H9 (cell line): ENCODE data around the gene RERE. TPM values are rescaled to one million over a fixed set of nuclear protein-coding genes. Genes with fewer than 3 reads are reported as not detected.

Experiments
- DNase-seq: peaks from one replicate; pipeline ENCODE4 v3.0.0-alpha.2; 2017
- H2AFZ ChIP-seq: one replicate; pipeline ENCODE4 v1.6.1; 2013; ENCODE audit warnings: mild to moderate bottlenecking, low read length, control low read depth, moderate library complexity
- H2AK5ac ChIP-seq: 2 replicates; pipeline ENCODE4 v1.6.1; 2013; ENCODE audit warnings: low read length, control low read depth, mixed read lengths; ENCODE audit not compliant: insufficient read length
- H2BK120ac ChIP-seq: one replicate; pipeline ENCODE4 v1.6.1; 2013; ENCODE audit warnings: low read depth, mild to moderate bottlenecking, low read length, control low read depth, inconsistent platforms; ENCODE audit not compliant: poor library complexity, severe bottlenecking
- H2BK12ac ChIP-seq: 2 replicates; pipeline ENCODE4 v1.6.1; 2013; ENCODE audit warnings: low read length, control low read depth, mixed read lengths, low read depth; ENCODE audit not compliant: insufficient read length
- H2BK15ac ChIP-seq: 2 replicates; pipeline ENCODE4 v1.6.1; 2013; ENCODE audit warnings: low read depth, low read length, control low read depth
- H2BK20ac ChIP-seq: one replicate; pipeline ENCODE4 v1.6.1; 2013; ENCODE audit warnings: low read depth, mild to moderate bottlenecking, low read length, control low read depth, inconsistent platforms; ENCODE audit not compliant: poor library complexity, severe bottlenecking
- H2BK5ac ChIP-seq: 2 replicates; pipeline ENCODE4 v1.6.1; 2013; ENCODE audit warnings: low read length, control low read depth, mixed read lengths; ENCODE audit not compliant: insufficient read length
- H3K14ac ChIP-seq: 2 replicates; pipeline ENCODE4 v1.6.1; 2013; ENCODE audit warnings: low read length, control low read depth; ENCODE audit not compliant: insufficient read depth
- H3K18ac ChIP-seq: 2 replicates; pipeline ENCODE4 v1.6.1; 2013; ENCODE audit warnings: low read depth, mild to moderate bottlenecking, mixed read lengths, low read length, control low read depth; ENCODE audit not compliant: insufficient read length
- H3K23ac ChIP-seq: 2 replicates; pipeline ENCODE4 v1.6.1; 2013; ENCODE audit warnings: low read length, control low read depth, mixed read lengths, low read depth; ENCODE audit not compliant: insufficient read length
- H3K23me2 ChIP-seq: 2 replicates; pipeline ENCODE4 v1.6.1; 2013; ENCODE audit warnings: low read depth, mild to moderate bottlenecking, mixed read lengths, low read length, control low read depth; ENCODE audit not compliant: insufficient read length, poor library complexity, severe bottlenecking
- H3K27ac ChIP-seq: 2 replicates; pipeline ENCODE4 v1.5.1; 2013; ENCODE audit warnings: low read length, control low read depth, mixed read lengths, low read depth; ENCODE audit not compliant: insufficient read length
- H3K27me3 ChIP-seq: 2 replicates; pipeline ENCODE4 v1.6.1; 2013; ENCODE audit warnings: low read length, control low read depth, inconsistent platforms; ENCODE audit not compliant: insufficient read depth
- H3K4ac ChIP-seq: 2 replicates; pipeline ENCODE4 v1.6.1; 2013; ENCODE audit warnings: low read depth, mild to moderate bottlenecking, control low read depth, inconsistent platforms, low read length, moderate library complexity
- H3K4me1 ChIP-seq: 2 replicates; pipeline ENCODE4 v1.6.1; 2013; ENCODE audit warnings: low read length, control low read depth, inconsistent platforms; ENCODE audit not compliant: insufficient read depth
- H3K4me2 ChIP-seq: 2 replicates; pipeline ENCODE4 v1.6.1; 2013; ENCODE audit warnings: low read length, control low read depth, mixed read lengths; ENCODE audit not compliant: insufficient read length, insufficient read depth
- H3K56ac ChIP-seq: 2 replicates; pipeline ENCODE4 v1.6.1; 2013; ENCODE audit warnings: low read depth, mild to moderate bottlenecking, mixed read lengths, low read length, control low read depth; ENCODE audit not compliant: insufficient read length
- H3K79me1 ChIP-seq: 2 replicates; pipeline ENCODE4 v1.6.1; 2013; ENCODE audit warnings: low read depth, mild to moderate bottlenecking, moderate library complexity, low read length, control low read depth, inconsistent platforms; ENCODE audit not compliant: insufficient read depth, poor library complexity, severe bottlenecking
- H3K79me2 ChIP-seq: 2 replicates; pipeline ENCODE4 v1.6.1; 2013; ENCODE audit warnings: low read length, control low read depth, inconsistent platforms; ENCODE audit not compliant: insufficient read depth
- H3K9ac ChIP-seq: 2 replicates; pipeline ENCODE4 v1.6.1; 2013; ENCODE audit warnings: low read length, control low read depth, mixed read lengths; ENCODE audit not compliant: insufficient read length; ENCODE audit errors: extremely low read depth
- H3K9me3 ChIP-seq: one replicate; pipeline ENCODE4 v1.6.1; 2013; ENCODE audit warnings: low read depth, low read length, inconsistent platforms; ENCODE audit not compliant: control insufficient read depth
- H3T11ph ChIP-seq: one replicate; pipeline ENCODE4 v1.6.1; 2013; ENCODE audit warnings: mild to moderate bottlenecking, low read length, control low read depth, inconsistent platforms
- H4K20me1 ChIP-seq: one replicate; pipeline ENCODE4 v1.6.1; 2013; ENCODE audit not compliant: control insufficient read depth, insufficient read length, insufficient read depth
- H4K5ac ChIP-seq: 2 replicates; pipeline ENCODE4 v1.6.1; 2013; ENCODE audit warnings: low read depth, mild to moderate bottlenecking, mixed read lengths, low read length, control low read depth; ENCODE audit not compliant: insufficient read length
- H4K8ac ChIP-seq: replicated peaks from 2 replicates; pipeline ENCODE4 v1.6.1; 2013; ENCODE audit warnings: low read length, control low read depth, mixed read lengths, low read depth; ENCODE audit not compliant: insufficient read length
- H4K91ac ChIP-seq: 2 replicates; pipeline ENCODE4 v1.6.1; 2013; ENCODE audit warnings: low read depth, mild to moderate bottlenecking, moderate library complexity, mixed read lengths, low read length, control low read depth; ENCODE audit not compliant: insufficient read length
- H3K27ac Mint-ChIP-seq, 3 experiments: 2 replicates in 2 of 3; 3 replicates in 1 of 3; pipeline ENCODE4 v1.8.0; 2020 to 2021; ENCODE audit warnings: mixed read lengths in 3 of 3, mild to moderate bottlenecking in 1 of 3, moderate library complexity in 1 of 3
- H3K27me3 Mint-ChIP-seq: 2 replicates; pipeline ENCODE4 v1.8.0; 2021; ENCODE audit warnings: low read depth, mild to moderate bottlenecking, moderate library complexity, mixed read lengths
- H3K36me3 Mint-ChIP-seq, 3 experiments: 2 replicates in 2 of 3; 3 replicates in 1 of 3; pipeline ENCODE4 v1.8.0; 2020 to 2021; ENCODE audit warnings: low read depth in 3 of 3, mixed read lengths in 3 of 3; ENCODE audit not compliant: insufficient read depth in 1 of 3
- H3K4me1 Mint-ChIP-seq, 2 experiments: 2 replicates each; pipeline ENCODE4 v1.8.0; 2020; ENCODE audit warnings: mixed read lengths in 2 of 2
- H3K4me3 Mint-ChIP-seq, 2 experiments: 2 replicates in 1 of 2; 3 replicates in 1 of 2; pipeline ENCODE4 v1.8.0; 2020 to 2021; ENCODE audit warnings: mild to moderate bottlenecking in 2 of 2, mixed read lengths in 2 of 2, moderate library complexity in 1 of 2
- H3K9me3 Mint-ChIP-seq, 2 experiments: 2 replicates in 1 of 2; 3 replicates in 1 of 2; pipeline ENCODE4 v1.8.0; 2020; ENCODE audit warnings: mild to moderate bottlenecking in 2 of 2, mixed read lengths in 2 of 2, moderate library complexity in 1 of 2
- WGBS: extraction: QIAGEN DNeasy Blood & Tissue Kit; methylation state at CpG from one replicate; pipeline ENCODE4 v1.1.7; 2013; ENCODE audit warnings: missing lambda C conversion rate, low lambda C conversion rate, mixed read lengths; ENCODE audit not compliant: insufficient read length; ENCODE audit errors: extremely low coverage; 5-methylcytosine and 5-hydroxymethylcytosine counted together
- total RNA-seq: library from RNA; stranded (reverse); gene quantifications from 2 replicates; pipeline ENCODE4 v1.2.1, GENCODE V29; 2021
- TF ChIP-seq, protein P1 (sequence below): fragments of 200-600 bp; sonication (generic); conservative IDR thresholded peaks from 3 replicates; pipeline ENCODE4 v1.8.0; 2021; ENCODE audit warnings: antibody characterized with exemption, mild to moderate bottlenecking

RERE gene
- total RNA-seq, 1 experiment from 2014 or later: 103 TPM

GRCh38 chr1:8324176-8324810 is 493.1 kb downstream of the RERE start:
- Histone ChIP-seq H3K18ac (no peak overlapping the region), H4K8ac (no peak overlapping the region), H2BK20ac (no peak overlapping the region), H3K4me1 (no peaks in the 10 kb centered on the region), H4K91ac (no peak overlapping the region), H2BK12ac (no peak overlapping the region), H2BK5ac (no peak overlapping the region), H3K27me3 (no peaks in the 10 kb centered on the region), H3K27ac (no peak overlapping the region), H3K56ac (no peak overlapping the region), H3T11ph (no peak overlapping the region), H3K4me2 (no peak overlapping the region), H3K23ac (no peak overlapping the region), H3K23me2 (no peaks in the 10 kb centered on the region), H2AFZ (no peak overlapping the region), H2BK120ac (no peak overlapping the region), H2BK15ac (no peak overlapping the region), H3K9ac (no peak overlapping the region), H3K9me3 (no peaks in the 10 kb centered on the region), H4K20me1 (no peaks in the 10 kb centered on the region), H3K14ac (no peak overlapping the region), H3K79me1 (no peaks in the 10 kb centered on the region), H2AK5ac (no peak overlapping the region), H3K4ac (no peak overlapping the region), H4K5ac (no peak overlapping the region), H3K79me2 (no peaks in the 10 kb centered on the region)
- TF ChIP-seq, protein P1, sequence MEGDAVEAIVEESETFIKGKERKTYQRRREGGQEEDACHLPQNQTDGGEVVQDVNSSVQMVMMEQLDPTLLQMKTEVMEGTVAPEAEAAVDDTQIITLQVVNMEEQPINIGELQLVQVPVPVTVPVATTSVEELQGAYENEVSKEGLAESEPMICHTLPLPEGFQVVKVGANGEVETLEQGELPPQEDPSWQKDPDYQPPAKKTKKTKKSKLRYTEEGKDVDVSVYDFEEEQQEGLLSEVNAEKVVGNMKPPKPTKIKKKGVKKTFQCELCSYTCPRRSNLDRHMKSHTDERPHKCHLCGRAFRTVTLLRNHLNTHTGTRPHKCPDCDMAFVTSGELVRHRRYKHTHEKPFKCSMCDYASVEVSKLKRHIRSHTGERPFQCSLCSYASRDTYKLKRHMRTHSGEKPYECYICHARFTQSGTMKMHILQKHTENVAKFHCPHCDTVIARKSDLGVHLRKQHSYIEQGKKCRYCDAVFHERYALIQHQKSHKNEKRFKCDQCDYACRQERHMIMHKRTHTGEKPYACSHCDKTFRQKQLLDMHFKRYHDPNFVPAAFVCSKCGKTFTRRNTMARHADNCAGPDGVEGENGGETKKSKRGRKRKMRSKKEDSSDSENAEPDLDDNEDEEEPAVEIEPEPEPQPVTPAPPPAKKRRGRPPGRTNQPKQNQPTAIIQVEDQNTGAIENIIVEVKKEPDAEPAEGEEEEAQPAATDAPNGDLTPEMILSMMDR: no peak
- Mint-ChIP-seq H3K4me1 (peaks cover 0 to 2% of the 10 kb centered on the region in 2 experiments; a peak in 1 of 4 replicates), H3K27me3 (peaks cover 11% of the 10 kb centered on the region), H3K36me3 (no peaks in the 10 kb centered on the region; a peak in 1 of 7 replicates), H3K9me3 (peaks cover 2 to 3% of the 10 kb centered on the region in 2 experiments; a peak in 1 of 5 replicates), H3K27ac (no peak overlapping the region), H3K4me3 (no peak overlapping the region)
- no CpG with 5 or more reads among the region's 32 CpGs for WGBS
- no peak for DNase-seq
